Fibroblast of mammary gland (primary cell): ENCODE measurements around the gene HOXD9.

Experiments used
- DNase-seq: peaks from one replicate; pipeline ENCODE4 v3.0.0-alpha.2; 2010; ENCODE audit warnings: low read depth
- H3K4me3 ChIP-seq: 2 replicates; pipeline ENCODE4 v1.5.1; 2011; ENCODE audit warnings: low read depth, mild to moderate bottlenecking, low read length, moderate library complexity; ENCODE audit not compliant: control insufficient read depth
- TF ChIP-seq, protein P1 (sequence below): conservative IDR thresholded peaks from 2 replicates; pipeline ENCODE4 v1.5.1; 2011; ENCODE audit warnings: low read depth, low read length, inconsistent platforms; ENCODE audit not compliant: control insufficient read depth, insufficient read depth

HOXD9 gene

DNA sequence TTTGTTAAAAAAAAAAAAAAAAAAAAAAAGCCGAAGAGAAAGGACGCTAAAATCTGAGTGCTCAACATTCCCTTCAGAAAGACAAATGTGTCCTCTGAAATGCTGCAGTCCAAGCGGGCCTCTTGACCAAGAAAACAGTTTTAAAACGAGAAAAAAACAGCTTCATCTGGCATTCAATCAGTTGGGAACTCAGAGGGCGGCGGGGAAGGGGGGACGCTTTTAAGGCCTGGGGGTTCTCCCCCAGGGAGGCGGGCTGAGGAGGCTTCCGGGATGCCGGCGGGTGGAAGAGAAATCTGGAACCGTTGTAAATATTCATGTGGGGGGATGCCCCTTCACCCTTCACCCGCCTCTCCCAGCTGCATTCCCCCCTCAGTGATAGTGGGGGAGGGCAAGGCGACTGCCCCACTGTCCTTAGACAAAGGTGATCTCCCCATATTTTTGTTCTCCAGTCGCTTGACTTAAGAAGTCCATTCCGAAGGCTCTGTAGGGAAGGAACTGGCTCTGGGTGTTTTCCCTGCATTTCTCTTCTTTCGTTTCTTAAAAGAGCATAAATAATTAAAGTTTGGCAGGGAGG is 18.7 kb upstream of the HOXD9 start:
- no peak overlapping the region for H3K4me3 ChIP-seq
- DNase-seq, result no peak
- TF ChIP-seq, protein P1, sequence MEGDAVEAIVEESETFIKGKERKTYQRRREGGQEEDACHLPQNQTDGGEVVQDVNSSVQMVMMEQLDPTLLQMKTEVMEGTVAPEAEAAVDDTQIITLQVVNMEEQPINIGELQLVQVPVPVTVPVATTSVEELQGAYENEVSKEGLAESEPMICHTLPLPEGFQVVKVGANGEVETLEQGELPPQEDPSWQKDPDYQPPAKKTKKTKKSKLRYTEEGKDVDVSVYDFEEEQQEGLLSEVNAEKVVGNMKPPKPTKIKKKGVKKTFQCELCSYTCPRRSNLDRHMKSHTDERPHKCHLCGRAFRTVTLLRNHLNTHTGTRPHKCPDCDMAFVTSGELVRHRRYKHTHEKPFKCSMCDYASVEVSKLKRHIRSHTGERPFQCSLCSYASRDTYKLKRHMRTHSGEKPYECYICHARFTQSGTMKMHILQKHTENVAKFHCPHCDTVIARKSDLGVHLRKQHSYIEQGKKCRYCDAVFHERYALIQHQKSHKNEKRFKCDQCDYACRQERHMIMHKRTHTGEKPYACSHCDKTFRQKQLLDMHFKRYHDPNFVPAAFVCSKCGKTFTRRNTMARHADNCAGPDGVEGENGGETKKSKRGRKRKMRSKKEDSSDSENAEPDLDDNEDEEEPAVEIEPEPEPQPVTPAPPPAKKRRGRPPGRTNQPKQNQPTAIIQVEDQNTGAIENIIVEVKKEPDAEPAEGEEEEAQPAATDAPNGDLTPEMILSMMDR, result no peak

DNA sequence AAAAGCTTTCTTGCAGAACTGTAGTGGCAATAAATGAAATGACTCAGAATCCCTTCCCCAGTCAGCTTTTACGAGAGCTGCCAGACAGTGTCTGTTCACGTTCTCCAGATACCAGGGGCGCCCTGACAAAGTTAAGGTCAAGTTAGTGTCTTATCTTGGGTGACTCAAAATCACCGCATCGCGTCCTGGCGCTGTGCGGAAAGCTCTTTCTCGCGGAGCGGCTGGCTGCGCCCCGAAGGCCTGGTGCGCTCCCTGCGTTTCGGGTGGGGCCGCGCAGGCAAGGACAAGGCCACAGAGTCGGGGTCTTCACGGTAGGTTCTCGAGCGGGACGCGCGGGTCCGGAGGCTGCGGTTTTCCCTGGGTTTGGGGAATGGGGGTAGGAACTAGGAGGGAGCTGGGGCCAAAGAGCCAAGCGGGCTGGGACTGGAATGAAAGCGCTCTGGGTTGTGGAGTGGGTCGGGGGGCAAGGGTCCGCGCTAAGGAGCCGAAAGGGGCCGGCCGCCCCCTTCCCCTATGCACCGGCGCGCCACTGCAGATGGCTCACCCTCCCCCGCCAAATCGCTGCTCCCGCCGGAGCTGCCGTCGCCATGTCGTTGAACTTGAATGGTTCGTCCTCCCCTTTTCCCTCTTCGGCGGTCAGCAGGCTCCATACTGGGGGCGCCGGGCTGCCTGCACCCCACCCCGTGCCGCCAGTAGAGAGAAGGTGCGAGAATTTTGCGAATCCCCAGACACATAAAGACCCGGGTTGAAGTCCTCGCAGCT is 18.0 kb upstream of the HOXD9 start:
- TF ChIP-seq, protein P1, result no peak
- H3K4me3 ChIP-seq, result no peak overlapping the region
- peak; percentile 54 for DNase-seq

DNA sequence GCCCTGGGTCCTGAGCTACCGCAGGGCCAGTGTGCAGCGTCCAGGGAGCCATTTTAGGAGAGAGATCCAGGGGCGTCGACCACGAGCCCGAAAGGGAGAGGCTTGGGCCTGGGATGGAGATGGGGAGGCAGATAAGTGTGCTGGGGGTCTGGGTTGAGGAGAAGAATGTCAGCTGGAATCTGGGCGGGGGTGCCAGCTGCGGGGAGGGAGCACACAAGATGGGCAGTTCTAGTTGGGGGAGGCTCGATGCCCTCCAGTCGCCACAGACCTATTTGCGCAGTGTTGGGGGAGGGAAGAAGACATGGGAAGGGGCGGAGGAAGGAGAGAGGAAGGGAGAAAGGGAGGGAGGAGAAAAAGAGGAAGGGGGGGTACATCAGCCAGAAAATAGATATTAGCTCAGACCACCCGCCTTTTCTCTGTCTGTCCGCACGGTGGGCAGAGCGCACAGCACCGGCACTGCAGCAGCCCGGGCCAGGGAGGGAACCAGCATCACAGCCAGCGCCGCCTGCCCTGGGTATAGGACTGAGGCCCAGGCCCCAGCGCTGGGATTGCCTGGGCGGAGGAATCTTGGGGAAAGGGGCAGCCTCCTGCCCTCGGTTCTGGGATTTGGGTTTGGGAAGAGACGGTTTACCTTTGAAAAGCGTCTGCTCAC is 17.3 kb upstream of the HOXD9 start:
- TF ChIP-seq, protein P1, result no peak
- DNase-seq, result no peak
- H3K4me3 ChIP-seq, result no peak overlapping the region

DNA sequence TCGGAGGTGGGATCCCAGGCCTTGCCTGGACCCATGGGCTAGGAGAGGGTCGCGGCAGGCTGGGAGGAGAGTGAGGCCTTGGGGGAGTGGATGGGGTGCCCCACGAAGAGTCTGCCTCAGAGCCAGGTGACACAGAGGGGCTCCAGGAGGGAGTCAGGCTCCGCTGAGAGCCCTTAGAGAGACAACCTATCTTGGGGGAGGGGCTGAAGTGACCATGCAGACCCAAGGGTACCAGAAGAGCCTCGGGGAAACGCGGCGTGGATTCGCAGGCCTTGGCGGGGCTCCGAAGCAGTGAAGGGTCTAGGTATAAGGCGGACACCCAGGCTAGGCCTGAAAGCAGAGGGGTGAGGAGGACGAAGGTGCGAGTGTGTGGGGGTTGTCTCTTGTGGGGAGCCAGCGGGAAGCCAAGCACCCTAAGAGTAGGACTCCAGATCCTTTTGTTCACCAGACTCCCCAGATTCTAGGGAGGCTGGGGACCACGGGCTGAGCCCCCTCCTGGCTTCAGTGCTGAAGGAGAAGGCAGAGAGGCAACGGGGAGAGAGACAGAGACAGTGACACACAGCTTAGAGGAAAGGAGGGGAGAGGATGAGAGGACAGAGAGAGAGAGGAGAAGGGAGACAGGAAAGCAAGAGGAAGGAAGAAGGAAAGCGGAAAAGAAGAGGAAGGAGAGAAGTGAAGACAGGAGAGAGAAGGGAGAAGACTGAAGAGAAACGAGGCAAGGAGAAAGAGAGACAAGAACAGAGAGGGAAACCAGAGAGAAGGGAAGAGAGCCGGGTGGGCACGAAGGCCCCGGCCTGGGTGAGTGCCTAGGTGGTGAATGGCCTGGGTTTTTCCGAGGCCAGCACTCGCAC is 16.6 kb upstream of the HOXD9 start:
- TF ChIP-seq, protein P1, result no peak
- no peak for DNase-seq
- H3K4me3 ChIP-seq, result no peak overlapping the region

DNA sequence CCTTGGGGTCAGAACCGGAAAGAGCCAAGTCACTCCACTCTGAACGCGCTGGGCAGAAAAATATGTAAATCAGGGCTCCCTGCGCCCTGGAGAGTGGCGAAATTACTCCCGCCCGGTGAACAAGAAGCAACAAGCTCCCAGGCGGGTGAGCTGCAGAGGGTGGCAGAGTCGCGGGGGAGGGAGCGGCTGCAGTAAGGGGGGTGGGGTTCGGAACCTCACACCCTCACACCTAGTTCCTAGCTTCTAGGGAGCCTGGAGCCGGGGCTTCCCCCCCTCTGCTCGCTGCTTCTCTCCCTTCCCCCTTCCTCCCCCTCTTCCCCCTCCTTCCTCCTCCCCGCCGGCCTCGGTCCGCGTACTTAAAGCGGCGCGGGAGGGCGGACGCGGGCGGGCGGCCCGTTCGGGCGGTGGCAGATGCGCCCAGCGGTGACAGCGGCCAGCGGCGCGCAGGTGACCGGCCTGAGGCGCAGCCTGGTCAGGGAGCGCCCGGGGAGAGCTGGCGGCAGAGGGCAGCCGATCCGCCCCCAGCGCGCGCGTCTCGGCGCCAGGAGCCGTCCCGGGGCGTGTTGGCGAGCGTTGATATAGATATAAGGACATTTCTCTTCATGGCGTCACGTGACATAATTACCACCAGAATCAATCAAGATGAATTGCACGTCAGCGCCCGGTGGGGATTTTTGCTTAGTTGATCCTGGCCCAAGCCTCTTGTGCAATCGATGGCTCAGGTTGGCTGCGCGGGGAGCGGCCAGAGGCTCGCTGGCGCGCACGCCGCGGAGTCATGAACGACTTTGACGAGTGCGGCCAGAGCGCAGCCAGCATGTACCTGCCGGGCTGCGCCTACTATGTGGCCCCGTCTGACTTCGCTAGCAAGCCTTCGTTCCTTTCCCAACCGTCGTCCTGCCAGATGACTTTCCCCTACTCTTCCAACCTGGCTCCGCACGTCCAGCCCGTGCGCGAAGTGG is 15.7 kb upstream of the HOXD9 start, which contains the start of gene HOXD11:
TSS of gene HOXD11 (plus strand) at position 700 of the 959 bp plus-strand sequence. CDS start at position 776, 76 bp downstream.
- H3K4me3 ChIP-seq, result peak within 1 kb of the TSS; percentile 13
- TF ChIP-seq, protein P1, result no peak
- DNase-seq, result peak; percentile 72

DNA sequence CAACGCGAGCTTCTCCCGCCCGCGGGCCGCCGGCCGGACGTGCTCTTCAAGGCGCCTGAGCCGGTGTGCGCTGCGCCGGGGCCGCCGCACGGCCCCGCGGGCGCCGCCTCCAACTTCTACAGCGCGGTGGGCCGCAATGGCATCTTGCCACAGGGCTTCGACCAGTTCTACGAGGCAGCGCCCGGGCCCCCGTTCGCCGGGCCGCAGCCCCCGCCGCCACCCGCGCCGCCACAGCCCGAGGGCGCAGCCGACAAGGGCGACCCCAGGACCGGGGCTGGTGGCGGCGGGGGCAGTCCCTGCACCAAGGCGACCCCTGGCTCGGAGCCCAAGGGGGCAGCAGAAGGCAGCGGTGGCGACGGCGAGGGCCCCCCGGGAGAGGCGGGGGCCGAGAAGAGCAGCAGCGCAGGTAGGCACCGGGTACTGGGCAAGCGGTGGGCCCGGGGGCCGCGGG is 14.8 kb upstream of the HOXD9 start:
- no peak overlapping the region for H3K4me3 ChIP-seq
- TF ChIP-seq, protein P1, result no peak
- no peak for DNase-seq
